Measurements from ENCODE around the gene MAGI1.

- no peak for TF ChIP-seq CTCF (IDR thresholded peaks at IDR 0.05)
- TF ChIP-seq POLR2A (IDR thresholded peaks at IDR 0.05) = no peak
- no peak for TF ChIP-seq POLR2AphosphoS5 (IDR thresholded peaks at IDR 0.05)
Measured at GRCh38 chr3:65935724-65936123, 103.0 kb downstream of the MAGI1 start.
